ENCODE data around the gene KIF1C. TPM values are rescaled to one million over a fixed set of nuclear protein-coding genes. Genes with fewer than 3 reads are reported as not detected.

The KIF1C gene
- total RNA-seq, 6 experiments from 2014 or later = 59.8 to 112 (median 99.3) TPM

DNA sequence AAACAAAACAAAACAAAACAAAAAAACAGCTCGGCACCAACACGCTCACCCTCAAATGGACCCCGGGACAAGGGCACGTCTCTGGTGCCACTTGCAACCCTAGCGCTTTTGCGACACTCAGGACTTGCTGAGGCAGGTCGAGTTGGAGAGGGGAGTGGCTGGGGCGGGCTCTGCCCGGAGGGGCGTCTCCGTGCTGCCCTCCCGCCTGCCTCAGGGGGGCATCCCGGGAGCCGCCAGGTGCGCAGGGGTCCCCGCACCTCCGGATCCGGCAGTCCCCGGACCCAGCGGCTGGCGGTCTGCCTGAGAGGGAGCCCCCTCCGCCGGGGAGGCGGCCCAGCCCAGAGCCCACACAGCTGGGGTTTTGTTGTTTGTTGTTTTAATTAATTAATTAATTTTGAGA lies 37.6 kb downstream of the KIF1C start, which contains the start of gene SLC52A1:
SLC52A1 (minus strand) TSS at position 112 of the 400 bp plus-strand sequence. CDS start 820 bp downstream, outside the sequence.
- H3K27ac ChIP-seq = no peak within 1 kb of the TSS
- H3K4me1 ChIP-seq = peaks cover 0 to 4% (median 1%) of the 10 kb centered on the region in 4 donors
- H3K36me3 ChIP-seq = no peaks in the 10 kb centered on the region
- no peaks in the 10 kb centered on the region for H3K27me3 ChIP-seq
- intact Hi-C loops (cut with DNase I) = no loop called here
- WGBS (ENCODE audit: insufficient coverage, low coverage, low lambda C conversion rate, missing lambda C conversion rate) = 7% methylated on average over 6 of the region's 24 CpGs
- DNase-seq = no peak
- TF ChIP-seq POLR2A (IDR thresholded peaks at IDR 0.05) = no peak
- TF ChIP-seq, protein P1, sequence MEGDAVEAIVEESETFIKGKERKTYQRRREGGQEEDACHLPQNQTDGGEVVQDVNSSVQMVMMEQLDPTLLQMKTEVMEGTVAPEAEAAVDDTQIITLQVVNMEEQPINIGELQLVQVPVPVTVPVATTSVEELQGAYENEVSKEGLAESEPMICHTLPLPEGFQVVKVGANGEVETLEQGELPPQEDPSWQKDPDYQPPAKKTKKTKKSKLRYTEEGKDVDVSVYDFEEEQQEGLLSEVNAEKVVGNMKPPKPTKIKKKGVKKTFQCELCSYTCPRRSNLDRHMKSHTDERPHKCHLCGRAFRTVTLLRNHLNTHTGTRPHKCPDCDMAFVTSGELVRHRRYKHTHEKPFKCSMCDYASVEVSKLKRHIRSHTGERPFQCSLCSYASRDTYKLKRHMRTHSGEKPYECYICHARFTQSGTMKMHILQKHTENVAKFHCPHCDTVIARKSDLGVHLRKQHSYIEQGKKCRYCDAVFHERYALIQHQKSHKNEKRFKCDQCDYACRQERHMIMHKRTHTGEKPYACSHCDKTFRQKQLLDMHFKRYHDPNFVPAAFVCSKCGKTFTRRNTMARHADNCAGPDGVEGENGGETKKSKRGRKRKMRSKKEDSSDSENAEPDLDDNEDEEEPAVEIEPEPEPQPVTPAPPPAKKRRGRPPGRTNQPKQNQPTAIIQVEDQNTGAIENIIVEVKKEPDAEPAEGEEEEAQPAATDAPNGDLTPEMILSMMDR (IDR thresholded peaks at IDR 0.05) = no peak
- H3K4me3 ChIP-seq = no peak within 1 kb of the TSS
- ATAC-seq = peak in 2 of 4 donors; percentile 6 to 14
- H3K9me3 ChIP-seq = no peaks in the 10 kb centered on the region

DNA sequence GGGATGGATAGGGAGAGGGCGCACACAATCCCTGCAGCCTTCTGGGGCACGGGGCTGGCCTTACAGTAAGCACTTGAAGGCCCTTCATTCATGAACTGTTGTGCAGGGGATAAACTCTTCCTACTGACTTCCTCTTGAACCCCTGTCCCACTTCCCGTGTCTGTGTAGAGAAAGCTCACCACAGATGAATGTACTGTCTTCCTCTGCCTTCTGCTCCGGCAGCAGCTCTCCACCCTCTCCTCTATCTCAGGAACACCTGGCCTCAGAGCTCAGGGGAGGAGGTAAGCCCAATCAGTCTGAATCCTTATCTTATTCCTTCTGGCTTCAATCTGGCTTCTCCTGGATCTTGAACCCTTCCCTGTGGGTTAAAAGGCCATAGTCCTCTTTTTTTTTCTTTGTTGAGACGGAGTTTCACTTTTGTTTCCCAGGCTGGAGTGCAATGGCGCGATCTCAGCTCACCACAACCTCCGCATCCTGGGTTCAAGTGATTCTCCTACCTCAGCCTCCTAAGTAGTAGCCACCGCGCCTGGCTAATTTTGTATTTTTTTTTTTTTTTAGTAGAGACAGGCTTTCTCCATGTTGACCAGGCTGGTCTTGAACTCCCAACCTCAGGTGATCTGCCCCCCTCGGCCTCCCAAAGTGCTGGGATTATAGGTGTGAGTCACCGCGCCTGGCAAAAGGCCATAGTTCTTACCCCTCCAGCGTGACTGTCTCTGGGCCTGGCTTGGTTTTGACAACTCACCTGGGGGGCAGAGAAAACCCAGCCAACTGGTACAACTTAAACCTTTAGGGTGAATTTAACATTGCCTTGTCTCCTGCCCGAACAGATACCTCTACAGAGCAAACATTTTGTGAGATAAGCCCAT lies 44.6 kb downstream of the KIF1C start:
- intact Hi-C loops (cut with DNase I) = no loop called here
- no peaks in the 10 kb centered on the region for H3K27me3 ChIP-seq
- H3K27ac ChIP-seq = no peak overlapping the region
- DNase-seq = no peak
- 51% methylated on average over 9 of the region's 15 CpGs for whole genome bisulfite sequencing (ENCODE audit: insufficient coverage, low coverage, low lambda C conversion rate, missing lambda C conversion rate)
- TF ChIP-seq, protein P1 (IDR thresholded peaks at IDR 0.05) = no peak
- TF ChIP-seq POLR2A (IDR thresholded peaks at IDR 0.05) = no peak
- no peaks in the 10 kb centered on the region for H3K9me3 ChIP-seq
- ATAC-seq = peak; percentile 23 to 51 (median 32)
- H3K4me1 ChIP-seq = no peaks in the 10 kb centered on the region
- no peaks in the 10 kb centered on the region for H3K36me3 ChIP-seq
- no peak overlapping the region for H3K4me3 ChIP-seq

DNA sequence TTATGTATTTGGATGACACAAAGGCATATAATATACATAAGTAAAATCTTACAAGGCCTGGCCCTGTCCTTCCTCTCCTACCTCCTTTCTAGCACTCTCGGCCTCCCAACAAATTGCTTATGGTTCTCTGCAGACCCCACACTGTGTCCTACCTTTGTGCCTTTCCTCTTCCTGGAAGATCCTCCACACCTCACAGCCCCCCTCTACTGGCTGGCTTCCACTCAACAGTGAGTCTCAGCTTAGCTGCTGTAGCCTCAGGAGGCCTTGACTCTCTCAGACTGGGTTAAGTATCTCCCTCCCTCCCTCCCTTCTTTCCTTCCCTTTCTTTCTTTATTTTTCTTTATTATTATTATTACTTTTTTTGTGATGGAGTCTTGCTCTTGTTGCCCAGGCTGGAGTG lies 45.8 kb downstream of the KIF1C start:
- TF ChIP-seq, protein P1 (IDR thresholded peaks at IDR 0.05) = no peak
- TF ChIP-seq POLR2A (IDR thresholded peaks at IDR 0.05) = no peak
- Histone ChIP-seq H3K9me3 (no peaks in the 10 kb centered on the region), H3K27me3 (no peaks in the 10 kb centered on the region), H3K4me3 (no peak overlapping the region), H3K4me1 (no peaks in the 10 kb centered on the region), H3K27ac (no peak overlapping the region), H3K36me3 (no peaks in the 10 kb centered on the region)
- intact Hi-C loops (cut with DNase I) = no loop called here
- WGBS (ENCODE audit: insufficient coverage, low coverage, low lambda C conversion rate, missing lambda C conversion rate) = 100% methylated on average over 1 of the region's 1 CpG
- DNase-seq (no peak), ATAC-seq (no peak)

- Histone ChIP-seq H3K4me1 (no peaks in the 10 kb centered on the region), H3K36me3 (no peaks in the 10 kb centered on the region), H3K27ac (no peak overlapping the region), H3K9me3 (no peaks in the 10 kb centered on the region), H3K4me3 (no peak overlapping the region), H3K27me3 (no peaks in the 10 kb centered on the region)
- TF ChIP-seq, protein P1 (IDR thresholded peaks at IDR 0.05) = no peak
- no peak for TF ChIP-seq POLR2A (IDR thresholded peaks at IDR 0.05)
- intact Hi-C loops (cut with DNase I) = no loop called here
- WGBS (ENCODE audit: insufficient coverage, low coverage, low lambda C conversion rate, missing lambda C conversion rate) = 100% methylated on average over 2 of the region's 5 CpGs
- DNase-seq (no peak), ATAC-seq (no peak)
Observed at GRCh38 chr17:5044630-5045029, 46.9 kb downstream of the KIF1C start.

Data from right lobe of liver (tissue), 6 donors.